Measurements from ENCODE around the gene ADPRHL1.

DNA sequence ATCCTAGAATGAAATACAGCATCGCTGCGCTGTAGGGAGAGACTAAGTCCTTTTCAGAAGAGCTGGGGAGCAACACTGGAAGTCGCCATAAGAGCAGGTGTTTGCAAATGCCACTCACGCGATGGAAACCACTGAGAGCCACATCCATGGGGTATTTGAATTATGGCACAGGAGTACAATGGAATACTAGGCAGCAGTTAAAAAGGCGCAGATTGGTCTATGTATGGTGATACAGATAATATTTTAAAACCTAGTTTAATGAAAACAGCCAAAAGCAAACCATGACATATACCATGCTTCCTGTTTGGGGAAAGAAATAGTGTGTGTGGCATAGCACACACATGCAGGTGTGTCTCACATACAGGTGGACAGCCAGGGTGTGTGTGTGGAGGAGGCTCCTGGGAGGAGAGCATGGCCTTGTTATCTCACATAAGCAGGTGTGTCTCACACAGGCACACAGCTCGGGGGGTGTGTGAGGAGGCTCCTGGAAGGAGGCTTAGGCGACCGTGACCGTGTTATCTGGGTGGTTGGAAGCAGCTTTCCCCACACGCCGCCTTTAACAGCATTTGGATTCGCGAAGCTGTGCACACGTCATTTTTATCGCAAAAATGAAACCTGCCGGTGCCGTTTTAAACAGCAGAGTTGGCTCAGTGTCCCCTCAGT, 33.6 kb downstream of the ADPRHL1 start:
- TF ChIP-seq, protein P1, sequence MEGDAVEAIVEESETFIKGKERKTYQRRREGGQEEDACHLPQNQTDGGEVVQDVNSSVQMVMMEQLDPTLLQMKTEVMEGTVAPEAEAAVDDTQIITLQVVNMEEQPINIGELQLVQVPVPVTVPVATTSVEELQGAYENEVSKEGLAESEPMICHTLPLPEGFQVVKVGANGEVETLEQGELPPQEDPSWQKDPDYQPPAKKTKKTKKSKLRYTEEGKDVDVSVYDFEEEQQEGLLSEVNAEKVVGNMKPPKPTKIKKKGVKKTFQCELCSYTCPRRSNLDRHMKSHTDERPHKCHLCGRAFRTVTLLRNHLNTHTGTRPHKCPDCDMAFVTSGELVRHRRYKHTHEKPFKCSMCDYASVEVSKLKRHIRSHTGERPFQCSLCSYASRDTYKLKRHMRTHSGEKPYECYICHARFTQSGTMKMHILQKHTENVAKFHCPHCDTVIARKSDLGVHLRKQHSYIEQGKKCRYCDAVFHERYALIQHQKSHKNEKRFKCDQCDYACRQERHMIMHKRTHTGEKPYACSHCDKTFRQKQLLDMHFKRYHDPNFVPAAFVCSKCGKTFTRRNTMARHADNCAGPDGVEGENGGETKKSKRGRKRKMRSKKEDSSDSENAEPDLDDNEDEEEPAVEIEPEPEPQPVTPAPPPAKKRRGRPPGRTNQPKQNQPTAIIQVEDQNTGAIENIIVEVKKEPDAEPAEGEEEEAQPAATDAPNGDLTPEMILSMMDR (IDR thresholded peaks at IDR 0.05; ENCODE audit: low read depth, low read length), result no peak
- TF ChIP-seq, protein P2, sequence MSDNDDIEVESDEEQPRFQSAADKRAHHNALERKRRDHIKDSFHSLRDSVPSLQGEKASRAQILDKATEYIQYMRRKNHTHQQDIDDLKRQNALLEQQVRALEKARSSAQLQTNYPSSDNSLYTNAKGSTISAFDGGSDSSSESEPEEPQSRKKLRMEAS (IDR thresholded peaks at IDR 0.05; ENCODE audit: low read depth, low read length), result no peak
- TF ChIP-seq POLR2A (IDR thresholded peaks at IDR 0.05; ENCODE audit: extremely low read depth, insufficient read length) (no peak), MYC (IDR thresholded peaks at IDR 0.05; ENCODE audit: low read depth, low read length) (no peak)

All from NB4 (cell line).